Hepatocyte (in vitro differentiated cells): ENCODE data around the gene GALNTL6.

Source experiments
- CTCF ChIP-seq: fragments of 200-600 bp; sonication (generic); IDR thresholded peaks from 2 replicates; pipeline ENCODE4 v1.5.1; 2016; ENCODE audit warnings: antibody characterized with exemption, mild to moderate bottlenecking; ENCODE audit not compliant: poor library complexity
- EZH2 ChIP-seq: fragments of 200-600 bp; sonication (generic); IDR thresholded peaks from 2 replicates; pipeline ENCODE4 v1.6.1; 2016; ENCODE audit warnings: antibody characterized with exemption, mild to moderate bottlenecking, borderline replicate concordance

GRCh38 chr4:172845281-172845680 is 1032.1 kb downstream of the GALNTL6 start:
- TF ChIP-seq CTCF, result no peak
- no peak for TF ChIP-seq EZH2
